OCI-LY3 (cell line): ENCODE data around the gene NFYA.

Experiments used
- H2AFZ ChIP-seq: fragments of 200-600, 300-600 bp; shearing (Covaris generic); 2 replicates; pipeline ENCODE4 v1.6.0; 2014; ENCODE audit warnings: antibody characterized with exemption, low read depth, low read length
- H3K27ac ChIP-seq: fragments of 200-600, 300-600 bp; sonication (generic); 2 replicates; pipeline ENCODE4 v1.5.1; 2014; ENCODE audit warnings: mild to moderate bottlenecking, low read length, moderate library complexity, mixed read lengths
- H3K27me3 ChIP-seq: fragments of 200-600, 300-600 bp; sonication (generic); 2 replicates; pipeline ENCODE4 v1.6.1; 2014; ENCODE audit warnings: low read depth, low read length, mixed read lengths
- H3K36me3 ChIP-seq: fragments of 200-600, 300-600 bp; sonication (generic); replicated peaks from 2 replicates; pipeline ENCODE3; 2014; ENCODE audit warnings: low read depth, low read length, mixed read lengths
- H3K4me1 ChIP-seq: fragments of 300-600, 200-600 bp; sonication (generic); 2 replicates; pipeline ENCODE4 v1.6.1; 2014; ENCODE audit warnings: low read length, mixed read lengths
- H3K4me2 ChIP-seq: fragments of 200-600, 300-600 bp; sonication (generic); 2 replicates; pipeline ENCODE4 v1.6.1; 2014; ENCODE audit warnings: low read length, mixed read lengths
- H3K4me3 ChIP-seq: fragments of 300-600, 200-600 bp; sonication (generic); 2 replicates; pipeline ENCODE4 v1.5.1; 2014; ENCODE audit warnings: antibody characterized with exemption, mild to moderate bottlenecking, low read length, moderate library complexity
- H3K79me2 ChIP-seq: fragments of 300-600, 200-600 bp; shearing (Covaris generic); 2 replicates; pipeline ENCODE4 v1.6.1; 2014; ENCODE audit warnings: mild to moderate bottlenecking, low read length, mixed read lengths
- H3K9ac ChIP-seq: fragments of 300-600, 200-600 bp; shearing (Covaris generic); 2 replicates; pipeline ENCODE4 v1.6.0; 2014; ENCODE audit warnings: mild to moderate bottlenecking, low read length, moderate library complexity
- H3K9me3 ChIP-seq: fragments of 200-600, 300-600 bp; shearing (Covaris generic); 2 replicates; pipeline ENCODE4 v1.6.1; 2014; ENCODE audit warnings: low read length, mixed read lengths; ENCODE audit not compliant: insufficient read depth
- H4K20me1 ChIP-seq: fragments of 200-600, 300-600 bp; sonication (generic); 2 replicates; pipeline ENCODE4 v1.6.1; 2016; ENCODE audit warnings: low read length, mixed read lengths; ENCODE audit not compliant: insufficient read depth
- EZH2phosphoT487 ChIP-seq: fragments of 200-600 bp; shearing (Covaris generic); IDR thresholded peaks from 2 replicates; pipeline ENCODE4 v1.6.1; 2018; ENCODE audit warnings: antibody characterized with exemption, mixed run types, low read depth
- TF ChIP-seq, protein P1 (sequence below): fragments of 200-600, 300-600 bp; sonication (generic); IDR thresholded peaks from 2 replicates; pipeline ENCODE4 v1.5.1; 2014; ENCODE audit warnings: antibody characterized with exemption, low read length, low read depth

NFYA gene

DNA sequence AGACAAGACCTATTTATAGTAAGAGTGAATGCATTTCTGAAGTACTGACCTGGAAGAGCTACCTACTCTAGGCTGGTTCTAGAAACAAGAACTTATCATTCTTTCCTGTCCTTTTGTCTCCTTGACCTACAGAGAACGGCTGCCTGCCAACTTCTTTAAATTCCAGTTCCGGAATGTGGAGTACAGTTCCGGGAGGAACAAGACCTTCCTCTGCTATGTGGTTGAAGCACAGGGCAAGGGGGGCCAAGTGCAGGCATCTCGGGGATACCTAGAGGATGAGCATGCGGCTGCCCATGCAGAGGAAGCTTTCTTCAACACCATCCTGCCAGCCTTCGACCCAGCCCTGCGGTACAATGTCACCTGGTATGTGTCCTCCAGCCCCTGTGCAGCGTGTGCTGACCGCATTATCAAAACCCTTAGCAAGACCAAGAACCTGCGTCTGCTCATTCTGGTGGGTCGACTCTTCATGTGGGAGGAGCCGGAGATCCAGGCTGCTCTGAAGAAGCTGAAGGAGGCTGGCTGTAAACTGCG is 11.5 kb upstream of the NFYA start:
- Histone ChIP-seq H3K36me3 (peaks cover 29% of the 10 kb centered on the region), H3K9me3 (no peaks in the 10 kb centered on the region), H4K20me1 (no peaks in the 10 kb centered on the region), H2AFZ (no peak overlapping the region), H3K79me2 (no peaks in the 10 kb centered on the region), H3K27ac (no peak overlapping the region), H3K4me1 (no peaks in the 10 kb centered on the region), H3K4me2 (no peak overlapping the region), H3K4me3 (no peak overlapping the region), H3K9ac (no peak overlapping the region), H3K27me3 (no peaks in the 10 kb centered on the region)
- TF ChIP-seq, protein P1, sequence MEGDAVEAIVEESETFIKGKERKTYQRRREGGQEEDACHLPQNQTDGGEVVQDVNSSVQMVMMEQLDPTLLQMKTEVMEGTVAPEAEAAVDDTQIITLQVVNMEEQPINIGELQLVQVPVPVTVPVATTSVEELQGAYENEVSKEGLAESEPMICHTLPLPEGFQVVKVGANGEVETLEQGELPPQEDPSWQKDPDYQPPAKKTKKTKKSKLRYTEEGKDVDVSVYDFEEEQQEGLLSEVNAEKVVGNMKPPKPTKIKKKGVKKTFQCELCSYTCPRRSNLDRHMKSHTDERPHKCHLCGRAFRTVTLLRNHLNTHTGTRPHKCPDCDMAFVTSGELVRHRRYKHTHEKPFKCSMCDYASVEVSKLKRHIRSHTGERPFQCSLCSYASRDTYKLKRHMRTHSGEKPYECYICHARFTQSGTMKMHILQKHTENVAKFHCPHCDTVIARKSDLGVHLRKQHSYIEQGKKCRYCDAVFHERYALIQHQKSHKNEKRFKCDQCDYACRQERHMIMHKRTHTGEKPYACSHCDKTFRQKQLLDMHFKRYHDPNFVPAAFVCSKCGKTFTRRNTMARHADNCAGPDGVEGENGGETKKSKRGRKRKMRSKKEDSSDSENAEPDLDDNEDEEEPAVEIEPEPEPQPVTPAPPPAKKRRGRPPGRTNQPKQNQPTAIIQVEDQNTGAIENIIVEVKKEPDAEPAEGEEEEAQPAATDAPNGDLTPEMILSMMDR = no peak
- no peak for TF ChIP-seq EZH2phosphoT487

DNA sequence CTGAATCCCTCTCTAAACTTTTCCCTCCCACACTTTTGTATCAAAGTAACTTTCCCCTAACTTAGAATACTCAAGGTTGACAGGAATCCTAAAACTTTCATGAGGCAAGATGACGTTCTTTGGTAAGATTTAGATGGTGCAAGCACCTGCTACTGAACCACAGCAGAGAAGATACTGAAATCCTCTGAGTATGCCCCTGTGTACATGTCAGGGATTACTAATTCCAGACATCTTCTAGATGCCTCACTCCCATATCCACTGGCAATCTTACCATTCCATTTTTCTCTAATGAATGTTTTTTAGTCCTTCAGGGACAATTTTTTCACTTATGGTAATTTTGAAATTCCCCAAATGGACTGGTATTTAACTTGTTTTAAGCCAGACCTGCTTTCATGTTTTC is 10.7 kb upstream of the NFYA start:
- Histone ChIP-seq H3K4me1 (no peaks in the 10 kb centered on the region), H4K20me1 (no peaks in the 10 kb centered on the region), H3K36me3 (peaks cover 35% of the 10 kb centered on the region), H2AFZ (no peak overlapping the region), H3K9ac (no peak overlapping the region), H3K27ac (no peak overlapping the region), H3K4me3 (no peak overlapping the region), H3K4me2 (no peak overlapping the region), H3K27me3 (no peaks in the 10 kb centered on the region), H3K79me2 (no peaks in the 10 kb centered on the region), H3K9me3 (no peaks in the 10 kb centered on the region)
- TF ChIP-seq, protein P1 = no peak
- TF ChIP-seq EZH2phosphoT487 = no peak

DNA sequence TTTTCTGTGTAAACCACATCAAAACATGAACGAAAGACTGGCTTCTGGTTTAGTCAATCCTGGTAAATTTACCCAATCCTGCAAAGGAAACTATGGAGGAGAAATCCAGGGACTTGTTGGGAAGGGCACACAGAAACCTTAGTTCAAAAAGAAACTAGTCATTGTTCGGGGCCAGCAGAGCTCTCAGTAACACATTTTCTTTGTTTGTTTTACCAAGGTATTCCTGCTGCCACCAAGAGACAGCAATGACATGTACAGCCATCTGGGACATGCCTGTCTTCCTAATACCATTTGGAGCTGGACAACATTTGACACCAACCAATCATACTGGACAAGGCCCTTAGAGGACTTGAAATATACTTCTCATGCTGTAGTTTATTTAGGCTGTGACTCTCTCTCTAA is 8.9 kb upstream of the NFYA start:
- Histone ChIP-seq H3K27ac (no peak overlapping the region), H3K79me2 (no peaks in the 10 kb centered on the region), H2AFZ (no peak overlapping the region), H3K9ac (no peak overlapping the region), H3K4me2 (no peak overlapping the region), H3K9me3 (no peaks in the 10 kb centered on the region), H3K27me3 (no peaks in the 10 kb centered on the region), H3K36me3 (peaks cover 47% of the 10 kb centered on the region), H3K4me1 (no peaks in the 10 kb centered on the region), H4K20me1 (no peaks in the 10 kb centered on the region), H3K4me3 (no peak overlapping the region)
- TF ChIP-seq EZH2phosphoT487 = no peak
- TF ChIP-seq, protein P1 = no peak

DNA sequence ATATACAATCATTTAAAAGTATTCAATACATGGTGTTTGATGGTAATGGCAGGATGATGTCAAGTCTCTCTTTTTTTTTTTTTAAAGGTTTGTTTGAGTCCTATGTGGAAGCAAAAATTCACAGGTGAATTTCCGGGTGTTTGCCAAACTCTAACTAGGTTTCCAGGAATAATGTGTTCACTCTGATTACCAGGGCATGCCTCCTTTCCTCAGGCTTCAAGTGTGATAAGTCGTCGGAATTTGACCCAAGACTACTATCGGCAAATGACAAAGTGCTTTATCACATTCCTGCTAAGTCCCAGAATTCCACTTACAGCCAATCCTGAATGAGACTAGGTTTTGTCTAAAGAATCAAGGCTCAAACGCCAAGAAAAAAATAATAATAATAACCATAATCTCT is 7.9 kb upstream of the NFYA start:
- Histone ChIP-seq H3K4me1 (no peaks in the 10 kb centered on the region), H3K27me3 (no peaks in the 10 kb centered on the region), H3K27ac (no peak overlapping the region), H3K4me3 (no peak overlapping the region), H3K79me2 (no peaks in the 10 kb centered on the region), H3K9ac (no peak overlapping the region), H3K4me2 (no peak overlapping the region), H3K9me3 (no peaks in the 10 kb centered on the region), H4K20me1 (no peaks in the 10 kb centered on the region), H3K36me3 (peaks cover 51% of the 10 kb centered on the region), H2AFZ (no peak overlapping the region)
- TF ChIP-seq EZH2phosphoT487 = no peak
- TF ChIP-seq, protein P1 = no peak
